Hematopoietic multipotent progenitor cell treated with erythropoietin and hydrocortisone succinate and interleukin-3 and kit ligand, for 8 days (in vitro differentiated cells): ENCODE measurements around the gene SLC35E4.

Source experiments
- DNase-seq: peaks from one replicate; pipeline ENCODE4 v3.0.0-alpha.2; 2015

The SLC35E4 gene

DNA sequence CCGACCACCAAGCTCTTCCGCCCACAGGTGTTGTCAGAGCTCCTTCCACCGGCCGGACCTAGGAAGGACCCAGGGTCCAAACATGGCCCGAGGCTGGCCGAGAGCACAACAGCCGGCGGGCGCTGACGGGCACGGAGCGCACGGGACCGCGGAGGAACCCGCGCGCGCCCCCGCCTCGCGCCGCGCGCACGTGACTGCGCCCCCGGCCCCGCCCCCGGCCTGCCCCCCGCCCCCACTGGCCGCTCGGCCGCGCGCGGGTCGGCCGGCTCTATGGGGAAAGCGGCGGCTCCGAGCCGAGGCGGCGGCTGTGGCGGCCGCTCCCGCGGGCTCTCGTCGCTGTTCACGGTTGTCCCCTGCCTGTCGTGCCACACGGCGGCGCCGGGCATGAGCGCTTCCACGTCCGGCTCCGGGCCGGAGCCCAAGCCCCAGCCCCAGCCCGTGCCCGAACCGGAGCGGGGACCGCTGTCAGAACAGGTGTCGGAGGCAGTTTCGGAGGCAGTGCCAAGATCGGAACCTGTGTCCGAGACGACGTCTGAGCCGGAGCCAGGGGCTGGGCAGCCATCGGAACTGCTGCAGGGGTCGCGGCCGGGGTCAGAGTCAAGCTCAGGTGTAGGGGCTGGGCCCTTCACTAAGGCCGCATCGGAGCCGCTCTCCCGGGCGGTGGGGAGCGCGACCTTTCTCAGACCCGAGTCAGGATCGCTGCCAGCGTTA, 59.2 kb downstream of the SLC35E4 start, which contains the start of gene OSBP2:
TSS of gene OSBP2 (plus strand) at position 235 of the 711 bp plus-strand sequence. CDS start at position 271, 36 bp downstream.
- no peak for DNase-seq

GRCh38 chr22:30695351-30695851, 59.8 kb downstream of the SLC35E4 start:
- DNase-seq, result no peak

GRCh38 chr22:30695871-30696655, 60.5 kb downstream of the SLC35E4 start:
- DNase-seq, result no peak
